Stimulated activated naive B cell treated with anti-CD40 and anti-IgM and Interleukin-4, amounts not matched to agents 10 μg/mL and 1 μg/mL and 100 μg/mL, for 72 hours (primary cell): ENCODE data around the gene FBXL22.

ENCODE experiments used
- ATAC-seq, 2 donors: fragments of 150-1000 bp; cut with Tn5 transposase; replicated peaks; 2 replicates each; pipeline ENCODE4 v1.10.0; 2021; ENCODE audit warnings: moderate library complexity in 1 of 2
- DNase-seq: peaks from one replicate; pipeline ENCODE4 v3.0.0; 2021
- H3K27ac Mint-ChIP-seq: one replicate; pipeline ENCODE4 v1.8.0; 2022; ENCODE audit warnings: mild to moderate bottlenecking, mixed read lengths
- H3K27me3 Mint-ChIP-seq, 2 donors: one replicate each; pipeline ENCODE4 v1.8.0; 2022; ENCODE audit warnings: mixed read lengths in 2 of 2
- H3K36me3 Mint-ChIP-seq, 2 donors: one replicate each; pipeline ENCODE4 v1.8.0; 2022; ENCODE audit warnings: mixed read lengths in 2 of 2, mild to moderate bottlenecking in 1 of 2
- H3K4me1 Mint-ChIP-seq, 2 donors: one replicate each; pipeline ENCODE4 v1.8.0; 2022; ENCODE audit warnings: mixed read lengths in 2 of 2, mild to moderate bottlenecking in 1 of 2
- H3K4me3 Mint-ChIP-seq, 2 donors: one replicate each; pipeline ENCODE4 v1.8.0; 2022; ENCODE audit warnings: mild to moderate bottlenecking in 2 of 2, mixed read lengths in 2 of 2, moderate library complexity in 1 of 2
- H3K9me3 Mint-ChIP-seq, 2 donors: one replicate each; pipeline ENCODE4 v1.8.0; 2022; ENCODE audit warnings: mixed read lengths in 2 of 2, mild to moderate bottlenecking in 1 of 2

FBXL22 gene

GRCh38 chr15:63640146-63640545 lies 43.0 kb downstream of the FBXL22 start:
- Mint-ChIP-seq H3K4me3 (no peak overlapping the region), H3K9me3 (no peaks in the 10 kb centered on the region), H3K27ac (no peak overlapping the region), H3K36me3 (peaks cover 10 to 37% of the 10 kb centered on the region in 2 donors), H3K27me3 (no peaks in the 10 kb centered on the region), H3K4me1 (no peaks in the 10 kb centered on the region)
- ATAC-seq: no peak
- no peak for DNase-seq
